Natural killer cell (primary cell): ENCODE data around the gene SRP68. TPM values are rescaled to one million over a fixed set of nuclear protein-coding genes. Genes with fewer than 3 reads are reported as not detected.
A peak's percentile ranks its signal among the peaks of the same experiment; 100 is the strongest.

ENCODE experiments used
- ATAC-seq, 3 donors: fragments of 150-1000 bp in 2 of 3; fragments of 200-7000 bp in 1 of 3; cut with Tn5 transposase; 1 replicate in 1 of 3; 2 replicates in 2 of 3; pipeline ENCODE4 v1.10.0; 2021; ENCODE audit warnings: mild to moderate bottlenecking in 2 of 3, moderate library complexity in 2 of 3
- DNase-seq, 2 donors: peaks; one replicate each; pipeline versions ENCODE4 v3.0.0 to v3.0.0-alpha.2; 2013 to 2021; ENCODE audit warnings: mixed read lengths in 1 of 2
- H3K27ac ChIP-seq: one replicate; pipeline ENCODE4 v1.5.1; 2013; ENCODE audit warnings: mild to moderate bottlenecking, low read length
- H3K27me3 ChIP-seq: one replicate; pipeline ENCODE4 v1.6.1; 2013; ENCODE audit warnings: low read length; ENCODE audit not compliant: control insufficient read depth, insufficient read depth
- H3K36me3 ChIP-seq: one replicate; pipeline ENCODE4 v1.6.1; 2013; ENCODE audit warnings: low read length; ENCODE audit not compliant: control insufficient read depth, insufficient read depth
- H3K4me1 ChIP-seq: one replicate; pipeline ENCODE4 v1.6.1; 2013; ENCODE audit warnings: low read length; ENCODE audit not compliant: control insufficient read depth, insufficient read depth
- H3K4me3 ChIP-seq: one replicate; pipeline ENCODE4 v1.5.1; 2013; ENCODE audit warnings: low read length
- H3K9me3 ChIP-seq: one replicate; pipeline ENCODE4 v1.6.1; 2013; ENCODE audit warnings: low read length; ENCODE audit not compliant: control insufficient read depth, insufficient read depth
- H3K27ac Mint-ChIP-seq, 2 donors: one replicate each; pipeline ENCODE4 v1.8.0; 2022; ENCODE audit warnings: mild to moderate bottlenecking in 2 of 2, mixed read lengths in 2 of 2, moderate library complexity in 1 of 2
- H3K27me3 Mint-ChIP-seq, 2 donors: one replicate each; pipeline ENCODE4 v1.8.0; 2022; ENCODE audit warnings: low read depth in 2 of 2, mixed read lengths in 2 of 2
- H3K36me3 Mint-ChIP-seq: one replicate; pipeline ENCODE4 v1.8.0; 2022; ENCODE audit warnings: mixed read lengths
- H3K4me1 Mint-ChIP-seq, 2 donors: one replicate each; pipeline ENCODE4 v1.8.0; 2022; ENCODE audit warnings: mixed read lengths in 2 of 2
- H3K4me3 Mint-ChIP-seq: one replicate; pipeline ENCODE4 v1.8.0; 2022; ENCODE audit warnings: mild to moderate bottlenecking, moderate library complexity, mixed read lengths
- H3K9me3 Mint-ChIP-seq, 2 donors: one replicate each; pipeline ENCODE4 v1.8.0; 2022; ENCODE audit warnings: mixed read lengths in 2 of 2
- WGBS: methylation state at CpG from one replicate; pipeline ENCODE4 v1.1.7; 2013; ENCODE audit warnings: missing lambda C conversion rate; ENCODE audit not compliant: insufficient coverage; 5-methylcytosine and 5-hydroxymethylcytosine counted together
- intact Hi-C: fragments of 100-400 bp; cut with micrococcal nuclease; formaldehyde crosslinking; loops from one replicate; pipeline ENCODE4 v1.14.2; 2022
- total RNA-seq, 4 donors: library from RNA; stranded (reverse); fragments of 120-200 nt in 1 of 4; gene quantifications; one replicate each; pipeline versions ENCODE4 v1.2.3 to v1.2.4, GENCODE V29; 2013 to 2022
- TF ChIP-seq, protein P1 (sequence below): fragments of 200-600 bp; IDR thresholded peaks from one replicate; pipeline ENCODE4 v1.8.0; 2022; ENCODE audit warnings: antibody characterized with exemption

Gene SRP68
- total RNA-seq, 3 donors from 2014 or later (not counting 1 experiment from before 2014, with no cell fraction given), result 57.8 to 74.4 (median 70.7) TPM

DNA sequence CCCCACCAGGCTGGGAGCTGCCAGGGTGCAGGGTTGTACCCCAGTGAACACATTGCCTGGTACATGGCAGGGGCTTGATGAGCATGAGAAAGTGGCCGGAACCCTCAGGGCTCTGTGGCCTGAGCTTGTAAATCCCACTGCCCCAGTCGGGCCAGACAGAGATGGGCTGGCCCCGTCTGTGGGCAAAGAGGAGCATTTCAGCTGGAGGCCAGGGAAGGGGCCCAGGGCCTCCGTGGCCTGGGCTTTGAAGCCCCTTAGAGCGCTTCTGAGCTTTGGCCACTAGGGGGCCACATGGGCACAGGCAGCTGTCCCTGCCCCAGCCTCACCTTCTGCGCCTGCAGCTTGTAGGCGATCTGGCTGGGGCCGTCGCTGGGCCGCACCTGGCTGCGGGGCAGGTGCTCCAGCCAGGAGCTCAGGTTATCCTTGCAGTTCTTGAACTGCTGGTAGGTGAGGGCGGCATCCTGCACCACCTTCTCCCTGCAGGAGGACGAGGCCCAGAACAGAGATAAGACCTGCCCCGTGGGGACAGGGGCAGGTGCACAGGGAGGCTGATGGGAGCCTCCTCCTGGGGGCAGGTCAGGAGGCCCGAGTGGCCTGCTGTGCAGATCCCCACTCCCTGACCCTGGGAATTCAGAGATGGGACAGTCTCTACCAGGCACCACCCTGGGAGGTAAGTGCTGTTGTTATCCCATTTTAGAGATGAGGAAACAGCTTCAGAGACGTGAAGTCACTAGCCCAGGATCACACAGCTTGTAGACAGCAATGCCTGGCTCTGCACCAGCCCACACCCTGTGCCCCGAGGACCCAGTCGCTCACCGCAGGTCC, 58.0 kb downstream of the SRP68 start:
- no peak overlapping the region for H3K27ac ChIP-seq
- TF ChIP-seq, protein P1, sequence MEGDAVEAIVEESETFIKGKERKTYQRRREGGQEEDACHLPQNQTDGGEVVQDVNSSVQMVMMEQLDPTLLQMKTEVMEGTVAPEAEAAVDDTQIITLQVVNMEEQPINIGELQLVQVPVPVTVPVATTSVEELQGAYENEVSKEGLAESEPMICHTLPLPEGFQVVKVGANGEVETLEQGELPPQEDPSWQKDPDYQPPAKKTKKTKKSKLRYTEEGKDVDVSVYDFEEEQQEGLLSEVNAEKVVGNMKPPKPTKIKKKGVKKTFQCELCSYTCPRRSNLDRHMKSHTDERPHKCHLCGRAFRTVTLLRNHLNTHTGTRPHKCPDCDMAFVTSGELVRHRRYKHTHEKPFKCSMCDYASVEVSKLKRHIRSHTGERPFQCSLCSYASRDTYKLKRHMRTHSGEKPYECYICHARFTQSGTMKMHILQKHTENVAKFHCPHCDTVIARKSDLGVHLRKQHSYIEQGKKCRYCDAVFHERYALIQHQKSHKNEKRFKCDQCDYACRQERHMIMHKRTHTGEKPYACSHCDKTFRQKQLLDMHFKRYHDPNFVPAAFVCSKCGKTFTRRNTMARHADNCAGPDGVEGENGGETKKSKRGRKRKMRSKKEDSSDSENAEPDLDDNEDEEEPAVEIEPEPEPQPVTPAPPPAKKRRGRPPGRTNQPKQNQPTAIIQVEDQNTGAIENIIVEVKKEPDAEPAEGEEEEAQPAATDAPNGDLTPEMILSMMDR, result peak; percentile 97
- H3K27me3 ChIP-seq, result no peaks in the 10 kb centered on the region
- Mint-ChIP-seq H3K27me3 (no peaks in the 10 kb centered on the region), H3K36me3 (no peaks in the 10 kb centered on the region), H3K4me1 (peaks cover 0 to 7% of the 10 kb centered on the region in 2 donors), H3K27ac (peak overlapping the region in 1 of 2 donors; percentile 57), H3K4me3 (no peak overlapping the region), H3K9me3 (no peaks in the 10 kb centered on the region)
- H3K9me3 ChIP-seq, result no peaks in the 10 kb centered on the region
- intact Hi-C loops, result loop anchor here (1.0 kb wide), 1 partner anchor 285 kb away; no protein-coding TSS in a partner anchor
- H3K4me3 ChIP-seq, result no peak overlapping the region
- WGBS, result 30% methylated on average over 19 of the region's 19 CpGs
- peak; percentile 86 to 99 (median 98) for ATAC-seq
- no peaks in the 10 kb centered on the region for H3K36me3 ChIP-seq
- peak; percentile 61 to 89 for DNase-seq
- peaks cover 8% of the 10 kb centered on the region for H3K4me1 ChIP-seq

DNA sequence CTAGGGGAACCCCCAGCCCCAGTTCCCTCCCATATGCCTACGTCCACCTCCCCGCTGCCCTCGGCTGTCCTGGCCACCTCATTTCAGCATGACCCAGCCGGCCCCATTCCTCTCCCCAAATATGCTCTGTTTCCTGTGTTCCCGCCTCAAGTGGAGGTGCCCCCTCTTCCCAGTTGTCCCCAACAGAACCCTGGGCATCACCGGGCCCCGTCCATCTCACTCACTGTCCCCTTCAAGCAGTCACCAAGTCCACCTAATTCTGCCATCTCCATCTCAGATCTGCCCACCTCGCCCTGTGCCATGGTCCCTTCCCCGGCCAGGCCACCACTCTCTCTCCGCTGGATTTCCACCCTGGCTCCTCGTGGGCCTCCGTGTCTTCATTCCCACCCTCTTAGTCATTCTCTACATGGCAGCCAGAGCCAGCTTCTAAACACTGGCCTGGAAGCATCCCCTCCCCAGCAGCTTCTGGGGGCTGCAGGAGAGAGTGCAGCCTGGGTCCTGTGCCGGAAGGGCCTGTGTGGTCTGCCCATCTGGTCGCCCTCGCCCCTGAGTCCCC, 58.9 kb downstream of the SRP68 start:
- H3K9me3 Mint-ChIP-seq, result no peaks in the 10 kb centered on the region
- Histone ChIP-seq H3K4me1 (peaks cover 8% of the 10 kb centered on the region), H3K4me3 (no peak overlapping the region), H3K9me3 (no peaks in the 10 kb centered on the region), H3K36me3 (no peaks in the 10 kb centered on the region), H3K27me3 (no peaks in the 10 kb centered on the region), H3K27ac (no peak overlapping the region)
- no peak overlapping the region for H3K27ac Mint-ChIP-seq
- DNase-seq (no peak), ATAC-seq (no peak)
- H3K4me3 Mint-ChIP-seq, result no peak overlapping the region
- WGBS, result 87% methylated on average over 15 of the region's 15 CpGs
- TF ChIP-seq, protein P1, result no peak
- no peaks in the 10 kb centered on the region for H3K27me3 Mint-ChIP-seq
- peaks cover 0 to 7% of the 10 kb centered on the region in 2 donors for H3K4me1 Mint-ChIP-seq
- no peaks in the 10 kb centered on the region for H3K36me3 Mint-ChIP-seq
- intact Hi-C loops, result no loop called here

DNA sequence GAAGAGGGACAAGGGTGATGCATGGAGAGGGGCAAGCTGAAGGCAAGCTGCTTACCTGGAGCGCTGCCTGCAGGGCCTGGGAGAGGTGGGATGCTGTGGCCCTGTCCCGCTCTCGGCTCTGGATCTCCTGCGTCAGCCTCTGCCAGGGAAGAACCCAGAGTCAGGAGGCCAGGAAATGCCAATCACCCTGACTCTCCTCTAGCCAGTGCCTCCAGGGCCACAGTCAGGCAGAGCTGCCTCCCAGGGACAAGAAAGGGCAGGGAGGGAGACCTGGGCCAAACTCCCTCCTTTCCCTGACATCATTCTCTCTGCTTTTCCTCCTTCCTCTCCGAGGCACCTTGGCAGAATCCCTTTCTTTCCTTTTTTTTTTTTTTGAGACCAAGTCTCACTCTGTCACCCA, 60.4 kb downstream of the SRP68 start:
- Histone ChIP-seq H3K4me3 (no peak overlapping the region), H3K36me3 (no peaks in the 10 kb centered on the region), H3K4me1 (peaks cover 8% of the 10 kb centered on the region), H3K27me3 (no peaks in the 10 kb centered on the region), H3K27ac (no peak overlapping the region), H3K9me3 (no peaks in the 10 kb centered on the region)
- DNase-seq, result no peak
- TF ChIP-seq, protein P1, result no peak
- H3K4me3 Mint-ChIP-seq, result no peak overlapping the region
- intact Hi-C loops, result no loop called here
- peaks cover 0 to 7% of the 10 kb centered on the region in 2 donors for H3K4me1 Mint-ChIP-seq
- no peak overlapping the region for H3K27ac Mint-ChIP-seq
- ATAC-seq, result no peak
- H3K9me3 Mint-ChIP-seq, result no peaks in the 10 kb centered on the region
- H3K27me3 Mint-ChIP-seq, result no peaks in the 10 kb centered on the region
- WGBS, result 90% methylated on average over 5 of the region's 5 CpGs
- no peaks in the 10 kb centered on the region for H3K36me3 Mint-ChIP-seq
